ENCODE results near the gene MIS18A. TPM values are rescaled to one million over a fixed set of nuclear protein-coding genes. Genes with fewer than 3 reads are reported as not detected.
A peak's percentile ranks its signal among the peaks of the same experiment; 100 is the strongest.

Gene MIS18A
- total RNA-seq, 1 donor from 2014 or later = 31.9 TPM

GRCh38 chr21:32316361-32317215 is 37.7 kb upstream of the MIS18A start:
- Mint-ChIP-seq H3K27ac (no peak overlapping the region), H3K9me3 (no peaks in the 10 kb centered on the region), H3K4me3 (no peak overlapping the region), H3K36me3 (peaks cover 16% of the 10 kb centered on the region), H3K27me3 (no peaks in the 10 kb centered on the region), H3K4me1 (ENCODE audit: unreplicated experiment) (no peaks in the 10 kb centered on the region)
- no peak for DNase-seq (ENCODE audit: extremely low spot score, unreplicated experiment)
- no peak for TF ChIP-seq CTCF (conservative IDR thresholded peaks at IDR 0.05)

GRCh38 chr21:32315511-32316281 is 36.8 kb upstream of the MIS18A start:
- Mint-ChIP-seq H3K27ac (no peak overlapping the region), H3K9me3 (no peaks in the 10 kb centered on the region), H3K4me1 (ENCODE audit: unreplicated experiment) (no peaks in the 10 kb centered on the region), H3K4me3 (no peak overlapping the region), H3K36me3 (peaks cover 16% of the 10 kb centered on the region), H3K27me3 (no peaks in the 10 kb centered on the region)
- TF ChIP-seq CTCF (conservative IDR thresholded peaks at IDR 0.05) = no peak
- no peak for DNase-seq (ENCODE audit: extremely low spot score, unreplicated experiment)

- no peak for DNase-seq (ENCODE audit: extremely low spot score, unreplicated experiment)
- no peak for TF ChIP-seq CTCF (conservative IDR thresholded peaks at IDR 0.05)
- Mint-ChIP-seq H3K27me3 (no peaks in the 10 kb centered on the region), H3K36me3 (peaks cover 13% of the 10 kb centered on the region), H3K4me1 (ENCODE audit: unreplicated experiment) (no peaks in the 10 kb centered on the region), H3K27ac (no peak overlapping the region), H3K4me3 (no peak overlapping the region), H3K9me3 (no peaks in the 10 kb centered on the region)
Observed at GRCh38 chr21:32314806-32315205, 36.0 kb upstream of the MIS18A start.

GRCh38 chr21:32312976-32313375 is 34.1 kb upstream of the MIS18A start:
- no peaks in the 10 kb centered on the region for H3K9me3 Mint-ChIP-seq
- H3K4me3 Mint-ChIP-seq = no peak overlapping the region
- peaks cover 6% of the 10 kb centered on the region for H3K36me3 Mint-ChIP-seq
- H3K4me1 Mint-ChIP-seq (ENCODE audit: unreplicated experiment) = no peaks in the 10 kb centered on the region
- no peak for DNase-seq (ENCODE audit: extremely low spot score, unreplicated experiment)
- TF ChIP-seq CTCF (conservative IDR thresholded peaks at IDR 0.05) = no peak
- no peak overlapping the region for H3K27ac Mint-ChIP-seq
- H3K27me3 Mint-ChIP-seq = no peaks in the 10 kb centered on the region

- H3K9me3 Mint-ChIP-seq = no peaks in the 10 kb centered on the region
- DNase-seq (ENCODE audit: extremely low spot score, unreplicated experiment) = peak; percentile 37
- no peak overlapping the region for H3K4me3 Mint-ChIP-seq
- no peak overlapping the region for H3K27ac Mint-ChIP-seq
- TF ChIP-seq CTCF (conservative IDR thresholded peaks at IDR 0.05) = no peak
- H3K4me1 Mint-ChIP-seq (ENCODE audit: unreplicated experiment) = no peaks in the 10 kb centered on the region
- H3K27me3 Mint-ChIP-seq = no peaks in the 10 kb centered on the region
- peaks cover 6% of the 10 kb centered on the region for H3K36me3 Mint-ChIP-seq
Observed at GRCh38 chr21:32312326-32312725, 33.5 kb upstream of the MIS18A start.

All from type B pancreatic cell (in vitro differentiated cells).